NT2/D1 (cell line): ENCODE measurements around the gene ITGB5.

Source experiments
- YY1 ChIP-seq: IDR thresholded peaks from 2 replicates; pipeline ENCODE4 v1.6.1; 2011; ENCODE audit not compliant: insufficient read length, insufficient read depth
- ZNF274 ChIP-seq: IDR thresholded peaks from 2 replicates; pipeline ENCODE4 v1.6.1; 2011; ENCODE audit warnings: mild to moderate bottlenecking, low read depth, low read length

DNA sequence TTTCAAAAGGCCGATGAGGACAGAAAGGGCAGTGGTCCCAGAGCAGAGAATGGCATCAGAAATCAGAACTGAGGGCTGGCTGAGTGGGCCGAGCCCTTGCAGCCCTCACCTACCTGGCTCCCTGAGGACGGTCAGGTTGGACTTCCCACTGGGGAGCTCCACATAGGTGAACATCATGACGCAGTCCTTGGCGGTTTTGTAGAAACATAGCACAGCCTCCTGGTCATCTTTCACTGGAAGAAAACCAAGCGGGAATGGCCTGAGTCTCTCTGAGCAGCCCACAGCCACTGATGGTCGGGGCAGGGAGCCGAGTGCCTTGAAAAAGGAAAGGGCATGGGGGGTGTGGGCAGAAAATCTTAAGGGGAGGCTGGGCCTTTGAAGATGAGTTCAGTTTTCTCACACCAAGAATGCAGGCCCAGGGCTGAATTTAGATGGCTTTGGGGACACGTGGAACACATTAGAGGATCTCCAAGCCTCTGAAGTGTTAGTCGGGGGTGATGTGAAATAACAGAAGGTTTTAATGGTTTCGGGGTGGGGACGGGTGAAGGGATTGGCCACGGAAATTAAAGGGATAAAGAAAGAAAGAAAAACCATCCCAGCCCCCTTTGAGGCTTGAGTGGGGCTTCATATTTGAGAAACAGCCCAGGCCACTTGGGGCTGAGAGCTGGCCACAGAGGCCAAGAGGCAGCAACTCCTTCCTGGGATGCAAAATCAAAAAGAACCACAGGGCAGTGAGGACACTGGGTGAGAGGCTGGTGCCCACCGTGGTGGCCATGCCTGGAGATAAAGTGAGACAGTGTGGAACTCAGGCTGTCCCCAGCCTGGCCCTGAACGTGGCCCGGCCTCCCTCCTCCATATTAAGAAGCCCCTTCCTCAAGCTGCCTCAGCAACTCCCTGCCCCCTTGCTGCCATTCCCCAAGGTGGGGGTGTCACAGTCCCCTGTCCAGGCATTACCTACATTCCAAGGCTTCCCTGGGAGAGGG, 120.8 kb downstream of the ITGB5 start:
- TF ChIP-seq YY1 (no peak), ZNF274 (no peak)
